ENCODE data around the gene LMAN2.

DNA sequence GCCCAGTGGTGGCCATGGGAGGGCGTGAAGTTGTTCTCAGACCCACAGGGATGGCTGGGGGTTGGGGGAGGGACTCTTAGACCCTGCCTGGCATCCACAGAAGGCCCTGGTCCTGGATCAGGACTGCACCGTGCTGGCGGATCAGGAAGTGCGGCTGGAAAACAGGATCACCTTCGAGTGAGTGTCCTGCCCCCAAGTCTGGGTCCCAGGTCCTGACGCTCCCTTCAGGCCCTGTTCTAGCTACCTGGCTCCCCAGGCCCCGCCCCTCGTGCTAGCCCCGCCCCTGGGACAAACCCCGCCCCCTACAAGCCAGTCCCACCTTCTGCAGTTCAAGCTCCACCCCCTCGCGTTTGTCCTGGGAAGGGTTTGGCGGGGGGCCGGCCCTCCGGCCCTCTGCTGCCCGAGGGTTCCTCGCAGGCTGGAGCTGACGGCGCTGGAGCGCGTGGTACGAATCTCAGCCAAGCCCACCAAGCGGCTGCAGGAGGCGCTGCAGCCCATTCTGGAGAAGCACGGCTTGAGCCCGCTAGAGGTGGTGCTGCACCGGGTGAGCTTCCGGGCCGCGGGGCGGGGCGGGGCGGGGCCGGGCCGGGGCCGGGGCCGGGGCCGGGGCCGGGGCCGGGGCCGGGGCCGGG lies 19.1 kb upstream of the LMAN2 start:
- TF ChIP-seq, protein P1, sequence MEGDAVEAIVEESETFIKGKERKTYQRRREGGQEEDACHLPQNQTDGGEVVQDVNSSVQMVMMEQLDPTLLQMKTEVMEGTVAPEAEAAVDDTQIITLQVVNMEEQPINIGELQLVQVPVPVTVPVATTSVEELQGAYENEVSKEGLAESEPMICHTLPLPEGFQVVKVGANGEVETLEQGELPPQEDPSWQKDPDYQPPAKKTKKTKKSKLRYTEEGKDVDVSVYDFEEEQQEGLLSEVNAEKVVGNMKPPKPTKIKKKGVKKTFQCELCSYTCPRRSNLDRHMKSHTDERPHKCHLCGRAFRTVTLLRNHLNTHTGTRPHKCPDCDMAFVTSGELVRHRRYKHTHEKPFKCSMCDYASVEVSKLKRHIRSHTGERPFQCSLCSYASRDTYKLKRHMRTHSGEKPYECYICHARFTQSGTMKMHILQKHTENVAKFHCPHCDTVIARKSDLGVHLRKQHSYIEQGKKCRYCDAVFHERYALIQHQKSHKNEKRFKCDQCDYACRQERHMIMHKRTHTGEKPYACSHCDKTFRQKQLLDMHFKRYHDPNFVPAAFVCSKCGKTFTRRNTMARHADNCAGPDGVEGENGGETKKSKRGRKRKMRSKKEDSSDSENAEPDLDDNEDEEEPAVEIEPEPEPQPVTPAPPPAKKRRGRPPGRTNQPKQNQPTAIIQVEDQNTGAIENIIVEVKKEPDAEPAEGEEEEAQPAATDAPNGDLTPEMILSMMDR (IDR thresholded peaks at IDR 0.05) = peak in 1 of 2 donors; percentile 47
- TF ChIP-seq POLR2A (IDR thresholded peaks at IDR 0.05) (no peak), POLR2AphosphoS5 (IDR thresholded peaks at IDR 0.05) (no peak)

Data from suprapubic skin (tissue), 4 donors.